Breast epithelium (tissue), 4 donors: ENCODE results near the gene PDZD7. TPM values are rescaled to one million over a fixed set of nuclear protein-coding genes. Genes with fewer than 3 reads are reported as not detected.
A peak's percentile ranks its signal among the peaks of the same experiment; 100 is the strongest.
"Not testable (repeated sequence)": the region's sequence is repeated elsewhere in the genome, so short reads cannot be mapped to it uniquely, and the experiment has no call there.

ENCODE experiments used
- DNase-seq, 2 donors: peaks; one replicate each; pipeline ENCODE4 v3.0.0-alpha.2; 2019; ENCODE audit warnings: low spot score in 2 of 2
- H3K27ac ChIP-seq, 2 donors: fragments of 200-600 bp; sonication (generic) in 1 of 2; one replicate each; pipeline ENCODE4 v1.5.1; 2016 to 2019; ENCODE audit warnings: mild to moderate bottlenecking in 1 of 2
- H3K27me3 ChIP-seq, 2 donors: fragments of 200-600 bp; sonication (generic) in 1 of 2; one replicate each; pipeline versions ENCODE4 v1.5.1 to v1.6.0; 2017 to 2019; ENCODE audit warnings: control low read depth in 1 of 2, mild to moderate bottlenecking in 1 of 2
- H3K36me3 ChIP-seq: fragments of 200-600 bp; one replicate; pipeline ENCODE4 v1.5.1; 2019
- H3K4me1 ChIP-seq, 2 donors: fragments of 200-600 bp; sonication (generic); one replicate each; pipeline ENCODE4 v1.5.1; 2016 to 2019; ENCODE audit warnings: control low read depth in 1 of 2
- H3K4me3 ChIP-seq, 3 donors: fragments of 200-600 bp; sonication (generic); 1 replicate in 2 of 3; 2 replicates in 1 of 3; pipeline ENCODE4 v1.5.1; 2016 to 2019; ENCODE audit warnings: mild to moderate bottlenecking in 3 of 3, moderate library complexity in 2 of 3
- H3K9me3 ChIP-seq, 2 donors: fragments of 200-600 bp; sonication (generic) in 1 of 2; one replicate each; pipeline ENCODE4 v1.5.1; 2016 to 2019; ENCODE audit warnings: control low read depth in 1 of 2
- CTCF ChIP-seq, 3 donors: fragments of 450-650 bp; IDR thresholded peaks; one replicate each; pipeline ENCODE4 v1.5.1; 2016 to 2017; ENCODE audit warnings: antibody characterized with exemption in 3 of 3, mild to moderate bottlenecking in 3 of 3, moderate library complexity in 3 of 3
- POLR2A ChIP-seq: fragments of 450-650 bp; IDR thresholded peaks from one replicate; pipeline ENCODE4 v1.6.1; 2016; ENCODE audit warnings: antibody characterized with exemption, mild to moderate bottlenecking, moderate library complexity
- POLR2AphosphoS5 ChIP-seq, 3 donors: sonication (generic); formaldehyde crosslinking; IDR thresholded peaks; one replicate each; pipeline ENCODE4 v1.6.1; 2017; ENCODE audit warnings: antibody characterized with exemption in 3 of 3
- intact Hi-C: fragments of 100-400 bp; cut with DNase I; formaldehyde crosslinking; loops from one replicate; pipeline ENCODE4 v1.15.1; 2023; ENCODE audit warnings: low total_unique reads
- total RNA-seq, 3 donors: library from RNA; depleted of rRNA; stranded (reverse); fragments of >200 nt; gene quantifications; one replicate each; pipeline ENCODE4 v1.1.0, GENCODE V29; 2016

The PDZD7 gene
- total RNA-seq, 3 donors from 2014 or later, result 0.48 to 2.3 (median 0.66) TPM

GRCh38 chr10:100976906-100977305, 54.0 kb downstream of the PDZD7 start:
- Histone ChIP-seq H3K9me3 (no peaks in the 10 kb centered on the region), H3K27ac (no peak overlapping the region), H3K36me3 (peaks cover 5% of the 10 kb centered on the region), H3K4me3 (no peak overlapping the region), H3K27me3 (no peaks in the 10 kb centered on the region), H3K4me1 (no peaks in the 10 kb centered on the region)
- DNase-seq, result no peak
- TF ChIP-seq POLR2A (no peak), CTCF (IDR thresholded peaks at IDR 0.05) (no peak), POLR2AphosphoS5 (IDR thresholded peaks at IDR 0.05) (no peak)
- intact Hi-C loops, result no loop called here

GRCh38 chr10:100975397-100975796, 55.5 kb downstream of the PDZD7 start:
- H3K27me3 ChIP-seq, H3K4me1 ChIP-seq, intact Hi-C loops, H3K36me3 ChIP-seq, DNase-seq, H3K27ac ChIP-seq, H3K9me3 ChIP-seq, H3K4me3 ChIP-seq: not testable (repeated sequence)

DNA sequence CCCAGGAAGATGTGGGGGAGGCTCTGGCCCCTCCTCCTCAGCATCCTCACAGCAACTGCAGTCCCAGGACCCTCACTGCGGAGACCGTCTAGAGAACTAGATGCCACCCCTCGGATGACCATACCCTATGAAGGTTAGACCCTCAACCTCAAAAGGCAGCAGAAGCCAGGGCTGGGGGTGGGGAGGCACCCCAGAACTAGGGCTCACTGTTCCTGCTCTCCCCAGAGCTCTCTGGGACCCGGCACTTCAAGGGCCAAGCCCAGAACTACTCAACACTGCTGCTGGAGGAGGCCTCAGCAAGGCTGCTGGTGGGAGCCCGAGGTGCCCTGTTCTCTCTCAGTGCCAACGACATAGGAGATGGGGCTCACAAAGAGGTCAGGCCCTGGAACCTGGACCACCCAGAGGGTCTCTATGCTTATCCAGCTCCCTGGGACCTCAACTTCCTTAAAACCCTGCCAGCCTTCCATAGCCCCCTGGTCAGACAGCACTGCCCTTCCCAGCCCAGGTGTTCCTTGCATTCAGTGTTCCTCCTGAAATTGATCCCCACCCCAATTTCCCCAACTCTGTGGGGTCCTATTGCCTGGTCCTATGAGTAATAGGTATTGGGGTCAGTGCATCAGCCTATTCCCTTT, 57.9 kb downstream of the PDZD7 start:
- Histone ChIP-seq H3K36me3 (no peaks in the 10 kb centered on the region), H3K27me3 (no peaks in the 10 kb centered on the region), H3K27ac (no peak overlapping the region), H3K9me3 (no peaks in the 10 kb centered on the region), H3K4me1 (no peaks in the 10 kb centered on the region), H3K4me3 (no peak overlapping the region)
- DNase-seq, result no peak
- TF ChIP-seq POLR2AphosphoS5 (IDR thresholded peaks at IDR 0.05), result no peak
- TF ChIP-seq CTCF (IDR thresholded peaks at IDR 0.05), result no peak
- TF ChIP-seq POLR2A, result no peak
- intact Hi-C loops, result no loop called here

DNA sequence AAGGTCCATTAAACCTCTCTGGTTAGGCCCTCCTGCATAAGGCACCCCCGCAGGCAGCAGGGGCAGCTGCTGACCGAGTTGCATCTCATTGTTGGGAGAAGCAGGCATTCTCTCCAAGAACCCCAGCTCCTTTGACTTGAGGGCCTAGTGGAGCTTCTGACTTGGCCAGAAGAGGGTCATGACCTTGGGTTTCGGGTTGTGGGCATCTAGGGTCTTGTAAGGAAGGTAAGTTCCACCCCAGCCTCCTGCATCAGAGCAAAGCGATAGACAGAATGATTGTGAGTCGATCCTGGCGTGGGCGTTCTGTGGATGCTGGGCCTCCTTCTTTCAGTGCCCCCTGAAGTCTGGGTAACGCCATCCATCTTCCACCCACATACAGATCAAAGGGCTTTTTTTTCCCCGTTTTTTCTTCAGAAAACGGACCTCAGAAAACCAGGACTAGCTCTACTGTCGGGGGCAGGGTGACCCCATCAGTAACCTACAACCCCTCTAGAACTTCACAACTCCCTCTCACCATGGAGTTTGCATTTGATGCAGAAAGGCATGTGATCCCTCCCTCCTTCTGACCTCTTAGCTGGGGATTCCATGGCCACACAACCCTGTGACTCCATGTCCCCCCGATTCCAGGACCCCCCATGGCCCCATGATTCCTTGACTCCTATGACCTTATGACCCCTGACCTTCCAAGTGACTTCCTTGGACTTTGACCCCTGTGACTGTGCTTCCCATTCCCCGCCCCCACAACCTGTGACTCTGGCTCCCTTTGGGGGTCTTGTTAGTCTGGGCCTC, 58.6 kb downstream of the PDZD7 start:
- no peaks in the 10 kb centered on the region for H3K27me3 ChIP-seq
- H3K4me1 ChIP-seq, result no peaks in the 10 kb centered on the region
- TF ChIP-seq POLR2A, result no peak
- TF ChIP-seq POLR2AphosphoS5 (IDR thresholded peaks at IDR 0.05), result no peak
- no peak for TF ChIP-seq CTCF (IDR thresholded peaks at IDR 0.05)
- peak in 1 of 2 donors; percentile 11 for DNase-seq
- intact Hi-C loops, result no loop called here
- H3K4me3 ChIP-seq, result no peak overlapping the region
- H3K9me3 ChIP-seq, result no peaks in the 10 kb centered on the region
- no peaks in the 10 kb centered on the region for H3K36me3 ChIP-seq
- no peak overlapping the region for H3K27ac ChIP-seq

- H3K36me3 ChIP-seq, result no peaks in the 10 kb centered on the region
- TF ChIP-seq CTCF (IDR thresholded peaks at IDR 0.05), result no peak
- no peak for TF ChIP-seq POLR2AphosphoS5 (IDR thresholded peaks at IDR 0.05)
- no peak for TF ChIP-seq POLR2A
- no peaks in the 10 kb centered on the region for H3K4me1 ChIP-seq
- H3K9me3 ChIP-seq, result no peaks in the 10 kb centered on the region
- H3K27me3 ChIP-seq, result no peaks in the 10 kb centered on the region
- intact Hi-C loops, result no loop called here
- peak in 1 of 2 donors; percentile 2 for DNase-seq
- H3K27ac ChIP-seq, result no peak overlapping the region
- H3K4me3 ChIP-seq, result no peak overlapping the region
These were observed 59.8 kb downstream of the PDZD7 start for GRCh38 chr10:100970914-100971811.
